Bone marrow (tissue), 2 donors: ENCODE measurements around the gene ATG4D.
"Not testable (repeated sequence)": the region's sequence is repeated elsewhere in the genome, so short reads cannot be mapped to it uniquely, and the experiment has no call there.

Source experiments
- DNase-seq, 2 donors: peaks; one replicate each; lab custom pipeline; 2025; lab: John Stamatoyannopoulos, UW

Gene ATG4D

DNA sequence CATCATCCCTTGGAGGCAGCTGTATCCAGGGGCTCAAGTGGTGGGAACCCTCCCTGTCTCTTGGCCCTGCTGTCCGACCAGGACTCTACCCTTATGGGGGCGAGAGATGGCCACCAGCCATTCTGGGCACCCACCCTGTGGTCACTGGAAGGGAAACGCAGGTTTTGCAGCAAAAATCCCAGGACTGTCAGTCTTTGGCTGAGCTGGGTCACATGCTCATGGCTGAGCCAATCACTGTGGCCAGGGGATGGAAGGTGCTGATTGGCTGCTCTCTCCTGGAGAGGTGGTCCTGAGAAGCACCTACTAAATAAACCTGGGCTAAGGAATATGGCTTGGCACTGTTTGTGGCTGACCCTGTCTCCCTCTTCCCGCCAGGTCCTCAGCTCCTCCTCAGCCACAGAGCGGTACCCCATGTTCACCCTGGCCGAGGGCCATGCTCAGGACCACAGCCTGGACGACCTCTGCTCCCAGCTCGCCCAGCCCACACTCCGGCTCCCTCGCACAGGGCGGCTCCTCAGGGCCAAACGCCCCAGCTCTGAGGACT, 8.9 kb downstream of the ATG4D start:
- DNase-seq = no peak

DNA sequence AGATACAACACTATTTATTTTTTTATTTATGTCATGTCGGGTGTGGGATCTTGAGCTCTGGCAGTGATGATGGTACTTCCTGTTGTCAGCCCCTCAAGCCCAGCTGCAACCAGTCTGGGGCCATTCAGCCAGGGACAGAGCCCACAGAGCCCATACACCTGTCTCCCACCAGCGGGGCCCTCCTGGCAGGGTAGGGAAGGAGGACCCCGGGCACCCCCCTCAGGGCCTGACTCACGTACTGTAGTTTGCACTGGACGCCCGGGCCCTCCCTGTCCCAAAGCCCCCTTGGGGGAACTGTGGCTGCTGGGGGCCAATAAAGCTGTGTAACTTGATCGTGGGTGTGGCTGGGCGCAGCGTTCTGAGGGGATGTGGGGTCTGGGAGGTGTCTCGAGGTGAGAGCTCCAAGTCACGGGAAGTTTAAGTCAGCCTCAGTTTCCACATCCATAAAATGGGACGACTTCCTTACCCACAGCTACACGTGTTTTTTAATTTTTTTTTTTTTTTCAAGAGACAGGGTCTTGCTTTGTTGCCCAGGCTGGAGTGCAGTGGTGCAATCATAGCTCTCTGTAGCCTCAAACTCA, 9.5 kb downstream of the ATG4D start:
- DNase-seq = no peak

DNA sequence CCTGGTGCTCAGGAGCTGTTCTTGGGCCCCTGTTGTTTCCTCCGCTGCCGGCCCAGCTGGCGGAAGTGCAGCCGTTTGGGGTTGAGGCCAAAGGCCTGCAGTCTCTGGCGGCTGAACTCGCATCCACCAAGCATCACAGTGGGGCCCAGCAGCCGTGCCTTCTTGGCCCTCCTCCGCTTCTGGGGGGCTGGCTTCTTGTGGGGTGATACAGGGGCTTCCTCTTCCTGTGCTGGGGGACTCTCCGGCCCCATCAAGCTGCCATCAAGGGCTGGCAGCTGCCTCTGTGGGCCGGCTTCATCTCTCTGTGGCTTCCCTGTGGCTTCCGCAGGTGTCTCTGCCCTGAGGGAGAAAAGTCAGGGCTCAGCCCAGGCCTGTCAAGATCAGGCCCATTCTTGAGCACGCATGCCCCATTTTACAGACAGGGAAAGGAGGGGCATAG, 10.3 kb downstream of the ATG4D start:
- DNase-seq = peak in 1 of 2 donors; percentile 97

DNA sequence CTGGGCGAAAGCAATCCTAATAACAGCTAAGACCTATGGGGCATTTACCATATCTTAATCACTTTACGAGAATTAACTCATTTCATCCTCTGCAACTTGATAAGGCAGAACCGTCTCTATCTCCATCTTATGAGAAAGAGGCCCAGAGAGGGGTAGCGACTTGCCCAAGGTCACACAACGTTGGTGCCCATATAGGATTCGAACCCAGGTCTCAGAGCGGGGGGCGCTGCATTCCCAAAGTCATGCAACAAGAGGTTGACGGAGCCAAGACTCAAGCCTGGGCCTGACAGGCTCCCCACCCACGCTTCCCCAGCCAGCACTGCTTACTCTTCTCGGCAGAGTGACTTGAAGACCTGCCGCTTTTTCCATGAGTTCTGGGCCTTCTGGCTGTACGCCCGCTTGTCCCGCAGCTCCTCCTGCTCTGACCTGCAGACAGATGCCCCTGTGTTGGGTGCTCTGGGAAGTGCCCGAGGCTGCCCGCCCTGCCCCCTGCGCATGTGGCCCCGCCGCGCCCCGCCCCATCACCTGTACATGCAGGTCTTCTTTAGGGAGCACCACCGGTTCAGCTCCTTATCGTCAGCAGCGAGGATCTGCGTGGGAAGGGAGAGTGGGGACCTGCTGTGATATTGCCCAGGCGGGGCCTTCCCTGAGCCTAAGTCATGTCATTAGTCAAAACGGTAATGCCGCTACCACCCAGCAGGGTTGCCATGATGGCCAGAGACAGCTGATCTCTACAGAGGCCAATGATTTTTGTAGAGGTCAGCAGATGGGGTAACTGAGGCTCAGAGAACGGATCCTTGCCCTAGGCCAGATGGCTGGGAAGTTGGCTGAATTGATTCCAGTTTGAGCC, 11.3 kb downstream of the ATG4D start:
- no peak for DNase-seq

DNA sequence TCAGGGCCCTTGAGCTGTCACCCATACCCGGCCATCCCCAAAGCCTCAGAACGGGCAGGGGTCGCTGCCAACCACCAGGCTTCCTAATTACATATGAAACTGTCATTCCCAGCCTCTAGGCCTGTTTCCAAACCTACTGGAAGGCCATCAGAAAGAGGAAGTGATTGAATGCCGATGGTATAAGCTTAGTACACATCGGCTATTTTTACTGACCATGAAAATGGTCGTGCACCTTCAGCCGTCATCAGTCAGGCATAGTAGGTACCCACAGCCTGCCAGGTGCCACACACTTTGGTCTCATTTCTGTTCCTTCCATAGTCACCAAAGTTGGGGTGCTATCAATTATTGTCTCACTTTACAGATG, 11.9 kb downstream of the ATG4D start:
- DNase-seq = no peak

DNA sequence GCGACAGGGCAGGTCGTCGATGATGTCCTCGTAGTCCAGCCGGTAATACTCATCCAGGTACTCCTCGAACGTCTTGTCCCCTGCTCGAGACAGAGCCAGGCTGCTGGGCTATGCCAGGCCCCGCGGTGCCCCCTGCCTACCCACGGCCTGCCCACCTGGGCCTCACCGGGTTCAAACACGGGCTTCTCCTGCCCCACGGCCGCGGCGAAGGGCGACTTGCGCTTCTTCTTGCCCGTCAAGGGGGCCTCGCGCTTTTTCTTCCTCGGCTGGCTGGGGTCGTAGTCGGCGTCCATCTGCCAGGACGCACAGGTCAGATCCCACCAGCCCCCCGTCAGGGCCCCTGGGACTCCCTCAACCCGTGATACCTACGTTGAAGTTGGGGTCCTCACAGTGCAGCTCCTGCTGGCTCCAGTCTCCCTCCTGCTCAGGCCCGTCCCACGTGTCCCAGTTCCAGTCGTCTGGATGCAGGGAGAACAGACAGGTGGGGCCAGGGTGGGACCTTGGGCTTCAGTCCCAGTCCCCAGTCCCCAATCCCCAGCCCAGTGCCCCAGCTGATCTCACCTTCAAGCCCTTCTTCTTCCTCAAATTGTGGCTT, 14.0 kb downstream of the ATG4D start:
- DNase-seq = no peak

DNA sequence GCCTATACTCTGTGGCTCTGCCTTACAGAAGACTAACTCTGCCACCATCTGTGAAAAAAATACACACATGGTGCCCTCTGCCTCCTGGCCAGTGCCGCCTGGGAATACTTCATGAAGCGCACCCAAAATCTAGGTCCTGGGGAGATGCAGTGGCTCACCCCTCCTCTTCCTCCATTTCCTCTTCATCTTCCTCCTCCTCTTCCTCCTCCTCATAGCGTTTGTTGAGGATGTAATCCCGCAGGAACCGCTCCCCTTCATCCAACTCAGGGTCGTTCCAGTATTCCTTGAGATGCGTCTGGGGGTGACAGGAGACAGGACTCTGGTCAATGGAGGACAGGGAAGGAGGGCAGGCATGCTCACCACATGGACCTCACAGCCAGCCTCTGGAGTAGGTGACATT, 16.4 kb downstream of the ATG4D start:
- no peak for DNase-seq

DNA sequence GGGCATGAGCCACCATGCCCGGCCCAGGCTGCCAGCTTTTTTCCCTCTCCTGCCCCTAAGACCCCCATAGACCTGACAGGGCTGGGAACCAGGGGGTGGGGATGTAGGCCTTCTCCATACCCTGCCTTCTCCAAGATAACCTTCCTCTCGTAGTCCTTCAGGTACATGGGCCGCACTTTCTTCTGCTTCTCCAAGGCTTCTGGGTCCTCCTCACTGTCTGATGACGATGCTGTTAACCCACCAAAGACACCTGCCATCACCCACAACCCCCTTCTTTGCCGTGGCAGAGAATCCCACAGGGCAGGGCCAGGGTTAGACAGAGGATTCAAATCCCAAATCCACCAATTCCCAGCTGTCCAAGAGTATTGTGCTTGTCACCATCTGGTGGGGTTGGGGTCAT, 18.9 kb downstream of the ATG4D start:
- DNase-seq = no peak

DNA sequence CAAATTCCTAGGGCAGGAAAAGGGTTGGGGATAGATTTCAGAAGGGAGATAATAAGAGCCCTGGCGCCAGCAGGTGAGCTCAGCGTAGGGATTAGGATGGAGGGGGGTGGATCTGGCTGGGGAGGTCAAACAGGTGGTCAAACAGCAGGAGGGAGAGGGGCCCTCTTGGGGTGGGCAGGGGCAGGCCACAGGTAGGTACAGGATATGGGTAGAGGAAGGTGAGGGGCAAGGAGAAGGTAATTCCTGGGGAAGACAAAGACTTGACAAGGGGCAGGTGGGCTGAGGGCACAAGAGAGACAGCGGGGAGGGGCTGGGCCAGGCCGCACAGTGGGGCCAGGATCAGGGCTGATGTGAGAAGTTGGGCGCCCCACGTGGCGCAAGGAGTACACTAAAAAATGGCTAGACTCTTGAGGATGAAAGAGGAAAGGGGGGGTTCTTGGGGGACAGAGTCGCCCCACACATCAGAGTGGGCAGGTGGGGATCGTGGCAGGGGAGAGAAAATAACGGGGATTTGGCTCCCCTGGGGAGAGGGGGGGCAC, 21.4 kb downstream of the ATG4D start:
- peak in 1 of 2 donors; percentile 47 for DNase-seq

DNA sequence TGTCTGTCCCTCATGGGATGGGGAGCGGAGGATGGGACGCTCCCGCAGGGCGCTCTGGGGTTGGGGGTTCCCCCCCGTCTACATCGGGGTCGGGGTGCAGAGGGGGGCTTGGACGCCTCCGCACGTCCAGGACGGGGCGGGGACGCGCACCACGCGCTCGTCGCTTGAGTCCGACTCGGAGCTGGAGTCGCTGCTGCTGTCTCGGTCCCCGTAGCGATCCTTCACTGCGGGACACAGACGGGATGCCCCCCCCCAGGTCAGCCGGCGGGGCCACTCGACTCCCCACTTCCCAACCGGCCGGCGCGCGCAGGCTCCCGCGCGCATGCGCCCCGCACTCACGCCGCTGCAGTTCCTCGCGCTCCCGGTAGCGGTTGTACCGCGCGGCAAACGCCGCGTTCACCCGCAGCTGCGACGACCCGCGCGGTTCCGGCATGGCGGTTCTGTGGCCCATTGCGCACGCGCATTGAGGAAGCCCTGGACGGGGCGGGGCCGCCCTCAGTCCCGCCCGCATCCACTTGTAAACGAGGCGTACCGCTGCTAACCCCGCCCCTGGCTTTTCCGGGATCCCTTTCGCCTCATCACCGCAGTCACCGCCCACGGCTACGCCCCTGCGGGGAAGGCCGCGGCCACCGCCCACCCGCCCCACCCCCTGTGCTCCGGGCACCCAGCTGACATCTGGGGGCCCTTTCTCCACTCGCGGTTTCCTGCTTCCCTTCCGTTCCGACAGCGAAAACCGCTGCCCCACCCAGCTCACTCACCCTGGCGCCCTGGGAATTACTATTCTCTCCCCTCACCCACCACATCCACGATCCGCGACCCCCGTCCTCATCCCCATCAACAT, 22.1 kb downstream of the ATG4D start, which contains the start of gene KRI1:
Gene KRI1, minus strand, starts transcription at position 444 of the 841 bp plus-strand sequence. Its CDS starts 11 bp downstream, at position 433.
- DNase-seq = peak; percentile 95 to 96

DNA sequence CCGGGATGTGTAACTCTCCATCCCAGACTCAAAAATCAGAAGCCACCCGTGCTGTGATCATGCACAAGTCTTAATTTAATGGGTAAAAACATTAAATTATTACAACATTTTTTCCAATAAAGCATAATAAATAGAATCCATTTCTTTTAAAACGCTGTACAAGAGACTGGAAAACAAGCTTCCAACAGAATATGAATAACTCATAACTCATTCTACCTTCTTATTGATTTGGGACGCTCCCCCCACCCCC, 22.6 kb downstream of the ATG4D start:
- no peak for DNase-seq

DNA sequence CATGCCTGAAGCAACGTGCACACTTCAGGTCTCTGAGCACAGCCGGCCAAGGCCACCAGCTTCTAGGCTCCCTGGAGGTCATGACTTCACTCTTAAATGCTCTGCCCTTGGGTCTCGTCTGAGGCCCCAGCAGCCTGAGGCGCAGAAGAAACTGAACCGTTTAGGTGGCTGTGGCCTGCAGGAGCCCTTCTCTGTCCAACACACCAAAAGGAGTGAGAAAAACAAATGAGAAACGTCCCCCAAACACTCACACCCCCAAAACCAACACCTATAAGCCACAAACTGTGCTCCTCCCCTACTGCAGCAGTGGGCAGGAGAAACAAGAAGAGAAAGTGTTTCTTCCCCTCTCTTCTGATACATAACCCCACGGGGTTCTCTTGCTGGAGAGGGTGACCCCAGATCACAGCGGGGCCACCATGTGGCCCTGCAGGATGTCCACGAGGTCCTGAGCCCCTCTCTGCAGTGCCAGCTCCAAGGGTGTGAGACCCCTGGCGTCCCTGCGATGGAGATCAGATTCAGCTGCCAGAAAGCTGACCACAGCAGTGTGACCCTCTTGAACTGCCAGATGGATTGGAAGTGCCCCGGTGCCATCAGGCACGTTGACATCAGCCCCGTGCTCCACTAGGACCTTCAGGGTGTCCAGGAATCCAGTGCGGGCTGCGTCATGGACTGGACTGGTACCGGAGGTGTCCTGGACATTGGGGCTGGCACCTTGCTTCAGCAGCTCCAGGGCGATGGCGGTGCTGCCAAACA, 23.1 kb downstream of the ATG4D start:
- DNase-seq = peak in 1 of 2 donors; percentile 34

DNA sequence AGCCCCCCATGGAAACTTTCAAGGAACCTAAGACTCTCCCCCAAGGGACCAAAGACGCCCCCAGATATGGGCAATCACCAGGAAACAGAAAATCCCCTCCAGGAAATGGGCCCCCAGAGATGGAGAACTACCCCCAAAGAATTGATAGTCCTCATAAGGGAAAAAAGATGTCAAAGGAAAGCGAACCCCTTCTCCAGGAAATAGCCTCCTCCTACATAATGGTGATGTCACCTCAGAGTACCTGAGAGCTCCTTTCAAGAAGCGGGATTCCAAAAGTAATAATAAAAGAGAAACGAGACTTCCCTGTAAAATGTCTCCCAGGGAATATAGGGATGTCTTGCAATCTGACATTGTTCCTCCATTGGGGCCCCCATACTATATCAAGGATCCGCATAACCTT, 24.0 kb downstream of the ATG4D start:
- DNase-seq = no peak

DNA sequence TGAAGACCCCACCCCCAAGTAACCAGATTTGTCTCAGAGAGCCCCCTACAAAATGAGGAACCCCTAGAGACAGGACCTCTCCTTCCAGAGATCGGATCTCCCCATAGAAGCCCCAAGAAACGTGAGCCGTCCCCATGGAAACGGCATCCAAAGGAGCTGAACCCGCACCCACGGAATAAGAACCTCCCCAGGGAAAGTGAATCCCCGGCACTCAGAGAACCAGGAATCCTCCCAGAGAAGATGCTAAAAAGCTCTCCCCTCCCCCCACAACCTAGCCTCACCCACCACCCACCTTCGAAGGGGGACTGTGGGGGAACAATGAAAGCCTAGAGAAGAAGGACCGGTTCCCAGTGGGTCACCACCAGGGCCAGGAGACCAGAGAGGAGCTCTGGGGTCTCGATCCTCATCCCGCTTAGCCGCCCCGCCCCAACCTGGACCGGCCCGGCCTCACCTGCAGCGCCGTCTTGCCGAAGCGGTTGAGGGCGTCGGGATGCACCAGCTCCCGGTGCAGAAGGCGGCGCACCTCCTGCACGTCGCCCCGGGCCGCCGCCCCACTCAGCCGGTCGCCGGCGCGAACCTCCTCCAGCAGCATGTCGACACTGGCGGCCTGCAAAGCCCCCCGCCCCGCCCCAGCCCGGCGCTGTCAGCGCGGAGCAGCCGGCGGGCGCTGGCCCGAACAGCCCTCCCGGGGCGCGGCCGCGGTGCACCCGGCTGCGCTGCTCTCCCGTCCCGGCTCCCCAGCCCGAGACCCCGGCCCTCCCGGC, 24.5 kb downstream of the ATG4D start:
- no peak for DNase-seq

DNA sequence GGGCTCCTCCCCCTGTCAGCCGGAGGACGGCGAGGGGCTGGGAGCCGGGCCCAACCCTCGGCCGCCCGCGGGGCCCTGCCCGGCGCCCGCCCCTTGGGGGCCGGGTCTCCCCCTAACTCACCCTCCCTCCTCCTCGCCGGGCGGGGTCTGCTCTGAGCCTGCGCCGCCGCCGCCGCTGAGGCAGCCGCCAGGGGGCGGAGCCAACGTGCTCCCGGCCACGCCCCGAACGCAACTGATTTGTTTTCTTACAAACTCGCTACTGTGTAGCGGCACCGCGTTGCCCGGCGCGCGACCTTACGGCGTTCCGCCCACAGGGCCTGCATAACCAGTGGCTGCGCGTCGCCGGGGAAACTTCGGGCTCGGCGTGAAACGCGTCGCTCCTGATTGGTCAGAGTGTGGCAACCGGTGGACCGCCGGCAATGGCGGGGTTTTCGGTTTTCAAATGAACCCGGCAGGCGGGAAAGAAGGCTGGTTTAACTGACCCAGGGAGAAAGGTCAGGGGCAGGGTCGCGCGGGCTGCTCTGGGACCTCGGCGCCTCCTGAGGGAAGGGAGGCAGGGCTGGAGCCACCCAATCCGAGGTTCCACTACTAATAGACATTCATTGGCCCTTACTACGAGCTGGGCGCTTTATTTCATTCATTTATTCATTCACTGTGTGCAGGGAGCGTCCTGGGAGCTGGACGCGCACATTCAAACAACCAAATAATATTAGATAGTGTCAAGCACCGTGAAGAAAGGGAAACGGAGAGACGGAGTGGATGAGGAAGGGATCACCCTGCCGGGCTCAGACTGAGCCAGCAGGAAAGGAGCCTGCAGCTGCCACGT, 25.3 kb downstream of the ATG4D start, which contains the start of gene CDKN2D:
Gene CDKN2D, minus strand, starts transcription at position 154 of the 826 bp plus-strand sequence. CDS start 326 bp downstream, outside the sequence.
- DNase-seq = peak; percentile 93 to 97

DNA sequence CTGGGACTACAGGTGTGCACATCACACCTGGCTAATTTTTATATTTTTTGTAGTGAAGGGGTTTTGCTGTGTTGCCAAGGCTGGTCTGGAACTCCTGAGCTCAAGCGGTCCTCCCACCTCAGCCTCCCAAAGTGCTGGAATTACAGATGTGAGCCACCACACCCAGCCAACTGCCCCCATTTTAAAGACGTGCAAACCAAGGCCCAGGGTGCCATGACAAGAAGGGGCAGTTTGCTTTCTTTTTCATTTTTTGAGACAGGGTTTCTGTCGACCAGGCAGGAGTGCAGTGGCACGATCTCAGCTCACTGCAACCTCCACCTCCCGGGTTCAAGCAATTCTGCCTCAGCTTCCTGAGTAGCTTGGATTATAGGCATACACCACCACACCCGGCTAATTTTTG, 30.1 kb downstream of the ATG4D start:
- not testable (repeated sequence) for DNase-seq

DNA sequence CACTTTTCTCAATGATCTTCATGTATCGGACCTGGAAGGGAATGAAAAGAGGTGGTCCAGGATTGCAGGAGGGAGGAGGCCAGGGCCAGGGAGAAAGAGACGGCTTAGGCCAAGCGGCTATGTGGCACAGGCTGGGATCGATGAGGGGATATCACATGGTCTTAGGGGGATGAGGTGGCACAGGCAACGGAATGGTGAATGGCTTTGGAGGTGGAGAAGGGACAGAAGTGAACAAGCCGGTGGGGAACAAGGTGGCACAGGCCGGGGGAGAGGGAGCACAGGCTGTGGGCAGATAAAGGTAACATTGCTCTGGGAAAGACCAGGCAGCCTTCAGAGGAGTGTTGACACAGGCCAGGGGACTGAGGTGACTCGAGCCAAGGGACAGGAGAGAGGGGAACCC, 30.8 kb downstream of the ATG4D start:
- DNase-seq = no peak

DNA sequence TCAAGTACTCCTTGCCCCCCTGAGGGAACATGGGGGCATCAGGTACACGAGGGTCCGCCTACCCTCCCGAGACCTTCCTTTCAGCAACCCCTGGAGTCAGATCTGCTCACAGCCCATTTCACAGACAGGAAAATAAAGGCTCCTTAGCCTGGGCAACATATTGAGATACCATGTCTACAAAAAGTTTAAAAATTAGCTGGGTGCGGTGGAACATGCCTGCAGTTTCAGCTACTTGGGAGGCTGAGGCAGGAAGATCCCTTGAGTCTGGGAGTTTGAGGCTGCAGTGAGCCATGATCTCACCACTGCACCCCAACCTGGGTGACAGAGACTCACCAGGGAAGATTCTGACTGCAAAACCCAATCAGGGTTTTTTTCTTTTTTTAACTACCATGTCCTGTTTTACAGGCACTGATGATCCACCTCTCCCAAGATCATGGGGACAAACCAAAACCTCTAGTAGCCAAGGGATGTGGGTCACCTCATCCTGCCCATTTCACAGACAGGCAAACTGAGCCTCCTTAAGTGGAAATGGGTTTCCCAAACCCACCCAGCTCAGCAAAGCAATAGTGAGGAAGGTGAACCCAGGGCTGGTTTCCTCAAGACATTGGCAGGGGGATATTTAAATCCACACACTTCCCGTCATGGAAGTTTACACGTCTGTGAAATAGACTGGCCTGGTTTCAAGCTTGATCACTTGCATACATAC, 31.5 kb downstream of the ATG4D start:
- DNase-seq = no peak

DNA sequence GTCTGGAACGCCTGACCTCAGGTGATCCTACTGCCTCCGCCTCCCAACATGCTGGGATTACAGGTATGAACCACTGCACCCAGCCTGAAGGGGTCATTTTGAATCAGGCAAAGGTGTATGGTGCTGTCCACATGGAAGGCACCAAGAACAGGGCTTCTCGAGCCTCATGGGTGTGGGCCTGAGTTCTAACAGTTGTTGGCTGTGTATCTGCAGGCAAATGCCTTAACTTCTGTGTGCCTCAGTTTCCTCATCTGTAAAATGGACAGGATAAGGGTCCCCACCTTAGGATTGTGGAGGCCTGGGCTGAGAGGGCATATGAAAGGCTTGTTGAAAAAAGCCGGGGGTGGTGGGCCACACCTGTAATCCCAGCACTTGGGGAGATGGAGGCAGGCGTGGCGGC, 34.2 kb downstream of the ATG4D start:
- no peak for DNase-seq
